ENCODE data around the gene ACSBG1.

Gene ACSBG1

DNA sequence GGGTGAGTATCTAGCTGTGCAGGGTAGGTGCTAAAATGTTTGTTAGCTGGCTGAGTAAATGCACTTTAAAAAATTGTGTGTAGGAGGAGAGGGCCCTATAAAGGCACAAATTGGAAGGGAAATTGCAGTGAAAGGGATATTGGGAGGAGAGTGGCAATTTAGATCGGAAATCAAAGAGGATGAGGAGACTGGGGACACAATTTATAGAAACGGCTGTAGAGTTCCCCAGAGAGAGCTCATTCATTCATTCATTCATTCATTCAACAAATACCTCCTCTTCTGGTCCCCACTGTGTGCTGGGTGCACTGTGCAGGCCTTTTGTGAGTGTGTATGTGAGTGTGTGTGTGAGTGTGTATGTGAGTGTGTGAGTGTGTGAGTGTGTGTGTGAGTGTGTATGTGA is 32.4 kb upstream of the ACSBG1 start:
- H3K23ac ChIP-seq (ENCODE audit: low read depth, low read length, poor library complexity), result no peak overlapping the region
- no peak overlapping the region for H2BK15ac ChIP-seq (ENCODE audit: low read length)
- no peak overlapping the region for H2BK5ac ChIP-seq (ENCODE audit: low read length)
- H3K9me3 ChIP-seq (replicated peaks in 1 of 2; ENCODE audit: control insufficient read depth in 2 of 2, insufficient read depth in 1 of 2, low read depth in 1 of 2, low read length in 2 of 2), result no peaks in the 10 kb centered on the region
- H3K4me3 ChIP-seq (ENCODE audit: low read length in 2 of 2), result no peak overlapping the region
- no peak overlapping the region for H2AFZ ChIP-seq (ENCODE audit: low read length)
- no peak overlapping the region for H2BK120ac ChIP-seq (ENCODE audit: low read depth, low read length)
- H3K18ac ChIP-seq (ENCODE audit: low read length), result no peak overlapping the region
- no peaks in the 10 kb centered on the region for H3K4me1 ChIP-seq (ENCODE audit: control insufficient read depth in 2 of 2, insufficient read depth in 1 of 2, low read depth in 1 of 2, low read length in 2 of 2)
- no peak overlapping the region for H3K9ac ChIP-seq (ENCODE audit: low read depth, low read length, poor library complexity)
- no peak for DNase-seq (ENCODE audit: low spot score)
- H3K27ac ChIP-seq (replicated peaks; ENCODE audit: low read length), result no peak overlapping the region
- H4K8ac ChIP-seq (ENCODE audit: low read depth, low read length), result no peak overlapping the region
- no peaks in the 10 kb centered on the region for H3K79me1 ChIP-seq (ENCODE audit: low read depth, low read length)
- no peak overlapping the region for H3K4me2 ChIP-seq (ENCODE audit: insufficient read depth, low read length, poor library complexity, severe bottlenecking)
- no peak overlapping the region for H3K14ac ChIP-seq (ENCODE audit: low read length)
- no peaks in the 10 kb centered on the region for H3K36me3 ChIP-seq (replicated peaks in 1 of 2; ENCODE audit: control insufficient read depth in 2 of 2, insufficient read depth in 2 of 2, low read length in 2 of 2)
- no peak overlapping the region for H2AK5ac ChIP-seq (ENCODE audit: low read depth, low read length)
- no peak overlapping the region for H2BK12ac ChIP-seq (ENCODE audit: low read length)
- H4K91ac ChIP-seq (ENCODE audit: low read depth, low read length, poor library complexity), result no peak overlapping the region
- H3K4ac ChIP-seq (ENCODE audit: low read length), result no peak overlapping the region
- H3K27me3 ChIP-seq (ENCODE audit: control insufficient read depth in 3 of 3, insufficient read depth in 3 of 3, low read depth in 1 of 3, low read length in 3 of 3), result peaks cover 0 to 19% (median 7%) of the 10 kb centered on the region in 3 experiments
- no CpG with 5 or more reads among the region's 2 CpGs for WGBS, 2 donors (ENCODE audit: extremely low coverage in 2 of 2, insufficient read length in 2 of 2, insufficient replicate concordance in 1 of 2)

DNA sequence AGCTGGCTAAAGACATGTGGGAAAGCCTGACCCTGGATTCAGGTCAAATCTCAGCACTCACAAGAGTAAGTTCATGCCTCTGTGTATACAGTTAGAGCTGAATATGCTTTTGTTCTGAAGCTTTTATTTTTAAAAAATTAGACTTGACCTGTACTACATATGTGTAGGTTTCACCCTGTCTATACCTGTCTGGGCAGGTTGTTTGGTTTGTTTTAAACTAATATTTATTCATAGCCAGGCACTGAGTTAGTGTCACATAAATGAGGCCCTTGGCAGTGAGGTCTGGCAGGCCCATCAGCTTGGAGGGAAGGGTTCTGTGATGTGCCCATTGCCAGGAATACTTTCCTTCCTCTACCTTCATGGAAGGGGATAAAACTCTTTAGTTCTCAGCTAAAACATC is 31.9 kb upstream of the ACSBG1 start:
- Histone ChIP-seq H3K27me3 (ENCODE audit: control insufficient read depth in 3 of 3, insufficient read depth in 3 of 3, low read depth in 1 of 3, low read length in 3 of 3) (peaks cover 0 to 19% (median 7%) of the 10 kb centered on the region in 3 experiments), H3K79me1 (ENCODE audit: low read depth, low read length) (no peaks in the 10 kb centered on the region), H3K4me1 (ENCODE audit: control insufficient read depth in 2 of 2, insufficient read depth in 1 of 2, low read depth in 1 of 2, low read length in 2 of 2) (no peaks in the 10 kb centered on the region), H3K9me3 (replicated peaks in 1 of 2; ENCODE audit: control insufficient read depth in 2 of 2, insufficient read depth in 1 of 2, low read depth in 1 of 2, low read length in 2 of 2) (no peaks in the 10 kb centered on the region), H2AFZ (ENCODE audit: low read length) (no peak overlapping the region), H3K18ac (ENCODE audit: low read length) (no peak overlapping the region), H3K4me2 (ENCODE audit: insufficient read depth, low read length, poor library complexity, severe bottlenecking) (no peak overlapping the region), H3K9ac (ENCODE audit: low read depth, low read length, poor library complexity) (no peak overlapping the region), H2BK12ac (ENCODE audit: low read length) (no peak overlapping the region), H3K4me3 (ENCODE audit: low read length in 2 of 2) (no peak overlapping the region), H2BK15ac (ENCODE audit: low read length) (no peak overlapping the region), H3K14ac (ENCODE audit: low read length) (no peak overlapping the region), H2AK5ac (ENCODE audit: low read depth, low read length) (no peak overlapping the region), H4K91ac (ENCODE audit: low read depth, low read length, poor library complexity) (no peak overlapping the region), H2BK5ac (ENCODE audit: low read length) (no peak overlapping the region), H3K23ac (ENCODE audit: low read depth, low read length, poor library complexity) (no peak overlapping the region), H3K4ac (ENCODE audit: low read length) (no peak overlapping the region), H4K8ac (ENCODE audit: low read depth, low read length) (no peak overlapping the region), H3K36me3 (replicated peaks in 1 of 2; ENCODE audit: control insufficient read depth in 2 of 2, insufficient read depth in 2 of 2, low read length in 2 of 2) (no peaks in the 10 kb centered on the region), H3K27ac (replicated peaks; ENCODE audit: low read length) (no peak overlapping the region), H2BK120ac (ENCODE audit: low read depth, low read length) (no peak overlapping the region)
- no peak for DNase-seq (ENCODE audit: low spot score)

DNA sequence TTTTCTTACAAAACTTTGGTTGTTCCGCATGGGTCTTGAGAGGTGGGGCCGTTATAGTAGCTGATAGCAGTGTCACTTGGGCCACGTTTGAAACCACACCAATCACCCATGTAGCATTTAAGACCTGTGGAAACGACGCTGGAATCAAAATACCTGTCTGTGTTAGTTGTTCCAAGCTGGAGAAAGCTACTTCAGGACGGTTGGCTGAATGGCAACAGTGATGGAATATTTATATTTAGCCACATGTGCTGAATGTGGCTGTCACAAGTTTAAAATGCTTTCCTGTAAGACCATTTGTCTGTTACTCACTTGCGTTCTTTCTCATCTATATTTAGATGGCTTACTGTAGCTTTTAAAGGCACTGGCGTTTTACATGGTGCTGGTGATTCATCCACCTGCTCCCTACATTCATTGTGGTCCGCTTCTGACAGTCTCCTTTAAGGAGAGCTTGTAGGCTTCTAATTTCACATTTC is 31.4 kb upstream of the ACSBG1 start:
- Histone ChIP-seq H3K4me2 (ENCODE audit: insufficient read depth, low read length, poor library complexity, severe bottlenecking) (no peak overlapping the region), H3K4ac (ENCODE audit: low read length) (no peak overlapping the region), H4K91ac (ENCODE audit: low read depth, low read length, poor library complexity) (no peak overlapping the region), H3K27me3 (ENCODE audit: control insufficient read depth in 3 of 3, insufficient read depth in 3 of 3, low read depth in 1 of 3, low read length in 3 of 3) (peaks cover 0 to 19% (median 7%) of the 10 kb centered on the region in 3 experiments), H2BK120ac (ENCODE audit: low read depth, low read length) (no peak overlapping the region), H3K4me1 (ENCODE audit: control insufficient read depth in 2 of 2, insufficient read depth in 1 of 2, low read depth in 1 of 2, low read length in 2 of 2) (no peaks in the 10 kb centered on the region), H3K18ac (ENCODE audit: low read length) (no peak overlapping the region), H3K9me3 (replicated peaks in 1 of 2; ENCODE audit: control insufficient read depth in 2 of 2, insufficient read depth in 1 of 2, low read depth in 1 of 2, low read length in 2 of 2) (no peaks in the 10 kb centered on the region), H3K23ac (ENCODE audit: low read depth, low read length, poor library complexity) (no peak overlapping the region), H3K36me3 (replicated peaks in 1 of 2; ENCODE audit: control insufficient read depth in 2 of 2, insufficient read depth in 2 of 2, low read length in 2 of 2) (no peaks in the 10 kb centered on the region), H4K8ac (ENCODE audit: low read depth, low read length) (no peak overlapping the region), H2AFZ (ENCODE audit: low read length) (no peak overlapping the region), H2BK12ac (ENCODE audit: low read length) (no peak overlapping the region), H3K4me3 (ENCODE audit: low read length in 2 of 2) (no peak overlapping the region), H2AK5ac (ENCODE audit: low read depth, low read length) (no peak overlapping the region), H2BK15ac (ENCODE audit: low read length) (no peak overlapping the region), H3K9ac (ENCODE audit: low read depth, low read length, poor library complexity) (no peak overlapping the region), H3K27ac (replicated peaks; ENCODE audit: low read length) (no peak overlapping the region), H3K79me1 (ENCODE audit: low read depth, low read length) (no peaks in the 10 kb centered on the region), H2BK5ac (ENCODE audit: low read length) (no peak overlapping the region), H3K14ac (ENCODE audit: low read length) (no peak overlapping the region)
- DNase-seq (ENCODE audit: low spot score), result no peak
- no CpG with 5 or more reads among the region's 9 CpGs for WGBS, 2 donors (ENCODE audit: extremely low coverage in 2 of 2, insufficient read length in 2 of 2, insufficient replicate concordance in 1 of 2)

DNA sequence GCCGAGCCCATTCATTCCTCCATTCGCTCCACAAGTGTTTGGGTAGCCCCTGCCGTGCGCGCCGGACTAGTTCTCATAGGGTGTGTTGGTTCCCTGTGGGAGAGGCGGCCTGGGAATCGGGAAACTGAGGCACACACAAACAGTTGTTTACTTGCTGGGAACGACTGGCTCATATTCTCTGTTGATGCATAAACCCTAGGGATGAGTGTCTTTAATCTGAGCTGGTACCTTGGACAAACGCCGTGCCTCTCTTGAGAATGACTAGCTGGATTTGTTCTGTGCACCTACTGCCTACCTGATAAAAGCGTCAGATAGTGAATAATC is 30.7 kb upstream of the ACSBG1 start:
- Histone ChIP-seq H2BK5ac (ENCODE audit: low read length) (no peak overlapping the region), H3K23ac (ENCODE audit: low read depth, low read length, poor library complexity) (peak overlapping the region; percentile 29), H3K4me1 (ENCODE audit: control insufficient read depth in 2 of 2, insufficient read depth in 1 of 2, low read depth in 1 of 2, low read length in 2 of 2) (peaks cover 0 to 4% of the 10 kb centered on the region in 2 donors), H3K14ac (ENCODE audit: low read length) (no peak overlapping the region), H4K8ac (ENCODE audit: low read depth, low read length) (no peak overlapping the region), H3K4me3 (ENCODE audit: low read length in 2 of 2) (no peak overlapping the region), H3K9ac (ENCODE audit: low read depth, low read length, poor library complexity) (no peak overlapping the region), H3K27ac (replicated peaks; ENCODE audit: low read length) (no peak overlapping the region), H4K91ac (ENCODE audit: low read depth, low read length, poor library complexity) (no peak overlapping the region), H2BK120ac (ENCODE audit: low read depth, low read length) (no peak overlapping the region), H2BK12ac (ENCODE audit: low read length) (no peak overlapping the region), H3K4me2 (ENCODE audit: insufficient read depth, low read length, poor library complexity, severe bottlenecking) (no peak overlapping the region), H3K79me1 (ENCODE audit: low read depth, low read length) (no peaks in the 10 kb centered on the region), H3K18ac (ENCODE audit: low read length) (no peak overlapping the region), H3K27me3 (ENCODE audit: control insufficient read depth in 3 of 3, insufficient read depth in 3 of 3, low read depth in 1 of 3, low read length in 3 of 3) (peaks cover 0 to 19% (median 7%) of the 10 kb centered on the region in 3 experiments), H2BK15ac (ENCODE audit: low read length) (no peak overlapping the region), H3K9me3 (replicated peaks in 1 of 2; ENCODE audit: control insufficient read depth in 2 of 2, insufficient read depth in 1 of 2, low read depth in 1 of 2, low read length in 2 of 2) (no peaks in the 10 kb centered on the region), H3K36me3 (replicated peaks in 1 of 2; ENCODE audit: control insufficient read depth in 2 of 2, insufficient read depth in 2 of 2, low read length in 2 of 2) (no peaks in the 10 kb centered on the region), H3K4ac (ENCODE audit: low read length) (no peak overlapping the region), H2AFZ (ENCODE audit: low read length) (no peak overlapping the region), H2AK5ac (ENCODE audit: low read depth, low read length) (no peak overlapping the region)
- no peak for DNase-seq (ENCODE audit: low spot score)
- no CpG with 5 or more reads among the region's 12 CpGs for WGBS, 2 donors (ENCODE audit: extremely low coverage in 2 of 2, insufficient read length in 2 of 2, insufficient replicate concordance in 1 of 2)

Data from neuronal stem cell (in vitro differentiated cells).